Hematopoietic multipotent progenitor cell treated with erythropoietin and hydrocortisone succinate and interleukin-3 and kit ligand, for 4 days (in vitro differentiated cells): ENCODE data around the gene C9orf78.
"Not testable (repeated sequence)": the region's sequence is repeated elsewhere in the genome, so short reads cannot be mapped to it uniquely, and the experiment has no call there.

Experiments
- DNase-seq: peaks from one replicate; pipeline ENCODE4 v3.0.0-alpha.2; 2015

C9orf78 gene

GRCh38 chr9:129809346-129809745, 25.7 kb downstream of the C9orf78 start:
- DNase-seq, result no peak

- DNase-seq, result no peak
These were observed 29.0 kb downstream of the C9orf78 start for GRCh38 chr9:129806061-129806460.

GRCh38 chr9:129803676-129804060, 31.4 kb downstream of the C9orf78 start:
- DNase-seq, result peak; percentile 63

GRCh38 chr9:129802833-129803675, 32.0 kb downstream of the C9orf78 start, which contains the start of gene TOR1B:
TSS of gene TOR1B (plus strand) at chr9:129803184. CDS start at chr9:129803213, 29 bp downstream.
- DNase-seq, result peak; percentile 97

GRCh38 chr9:129801504-129801903, 33.6 kb downstream of the C9orf78 start:
- no peak for DNase-seq

GRCh38 chr9:129798973-129799372, 36.1 kb downstream of the C9orf78 start:
- DNase-seq, result no peak

GRCh38 chr9:129796029-129796428, 39.0 kb downstream of the C9orf78 start:
- not testable (repeated sequence) for DNase-seq

GRCh38 chr9:129794549-129794948, 40.5 kb downstream of the C9orf78 start:
- DNase-seq, result no peak

- DNase-seq, result peak; percentile 29
These were observed 48.6 kb downstream of the C9orf78 start for GRCh38 chr9:129786481-129786880.

- no peak for DNase-seq
These were observed 49.2 kb downstream of the C9orf78 start for GRCh38 chr9:129785866-129786265.

GRCh38 chr9:129784970-129785369, 50.1 kb downstream of the C9orf78 start:
- not testable (repeated sequence) for DNase-seq

GRCh38 chr9:129783516-129784361, 51.3 kb downstream of the C9orf78 start:
- DNase-seq, result peak; percentile 91

GRCh38 chr9:129781981-129782380, 53.1 kb downstream of the C9orf78 start:
- DNase-seq, result no peak

- DNase-seq, result no peak
These were observed 53.9 kb downstream of the C9orf78 start for GRCh38 chr9:129781131-129781530.

- DNase-seq, result no peak
These were observed 55.4 kb downstream of the C9orf78 start for GRCh38 chr9:129779560-129780190.

- no peak for DNase-seq
These were observed 56.6 kb downstream of the C9orf78 start for GRCh38 chr9:129778469-129778868.

GRCh38 chr9:129777769-129778130, 57.3 kb downstream of the C9orf78 start:
- DNase-seq, result no peak
